IMR-90 (cell line): Measurements from ENCODE around the gene CPTP. TPM values are rescaled to one million over a fixed set of nuclear protein-coding genes. Genes with fewer than 3 reads are reported as not detected.

Source experiments
- ATAC-seq: fragments of 200-7000 bp; cut with Tn5 transposase; 2 replicates; pipeline ENCODE4 v1.9.1; 2020; ENCODE audit warnings: low read depth, mild to moderate bottlenecking, moderate library complexity
- BruUV-seq: library from RNA; stranded (reverse); fragments of 400-500 nt; replicated peaks from 2 replicates; lab custom pipeline; 2021; lab: Mats Ljungman, UMichigan
- CTCF ChIA-PET: fragments of 300-600 bp; formaldehyde crosslinking; extraction: SDS; loops from one replicate; lab custom pipeline; 2021; ENCODE audit warnings: antibody characterized with exemption; lab: Yijun Ruan, JAX
- POLR2A ChIA-PET: fragments of 300-600 bp; sonication (Branson Sonifier 250); formaldehyde crosslinking; loops from one replicate; lab custom pipeline; 2022; ENCODE audit warnings: antibody characterized with exemption; ENCODE audit not compliant: unreplicated experiment; lab: Charles Lee
- DNase-seq: peaks from one replicate; pipeline ENCODE4 v3.0.0; 2013
- H2AFZ ChIP-seq: replicated peaks from 2 replicates; pipeline ENCODE3; 2013; ENCODE audit warnings: low read length, mild to moderate bottlenecking; ENCODE audit not compliant: poor library complexity
- H2AK5ac ChIP-seq: 2 replicates; pipeline ENCODE4 v1.6.1; 2013; ENCODE audit warnings: low read depth, low read length, inconsistent platforms
- H2AK9ac ChIP-seq: replicated peaks from 2 replicates; pipeline ENCODE3; 2013; ENCODE audit warnings: mild to moderate bottlenecking, low read depth, low read length, moderate library complexity; ENCODE audit not compliant: poor library complexity
- H2BK120ac ChIP-seq: 2 replicates; pipeline ENCODE4 v1.6.1; 2013; ENCODE audit warnings: low read depth, low read length, inconsistent platforms
- H2BK15ac ChIP-seq: 3 replicates; pipeline ENCODE4 v1.6.1; 2013; ENCODE audit warnings: low read depth, low read length, inconsistent platforms
- H2BK20ac ChIP-seq: 2 replicates; pipeline ENCODE4 v1.6.1; 2013; ENCODE audit warnings: low read depth, mild to moderate bottlenecking, inconsistent platforms, low read length, moderate library complexity
- H2BK5ac ChIP-seq: 2 replicates; pipeline ENCODE4 v1.6.1; 2013; ENCODE audit warnings: mild to moderate bottlenecking, low read depth, low read length, inconsistent platforms; ENCODE audit not compliant: poor library complexity, severe bottlenecking
- H3K14ac ChIP-seq: replicated peaks from 2 replicates; pipeline ENCODE4 v1.6.1; 2013; ENCODE audit warnings: low read depth, low read length, inconsistent platforms
- H3K18ac ChIP-seq: 2 replicates; pipeline ENCODE4 v1.6.1; 2013; ENCODE audit warnings: low read depth, low read length, control low read depth
- H3K23ac ChIP-seq: 2 replicates; pipeline ENCODE4 v1.6.1; 2013; ENCODE audit warnings: low read depth, low read length, inconsistent platforms
- H3K27ac ChIP-seq: 2 replicates; pipeline ENCODE4 v1.5.1; 2013; ENCODE audit warnings: mild to moderate bottlenecking, control low read depth, low read length; ENCODE audit not compliant: insufficient read depth
- H3K27me3 ChIP-seq: 2 replicates; pipeline ENCODE4 v1.6.1; 2013; ENCODE audit warnings: low read length; ENCODE audit not compliant: control insufficient read depth, insufficient read depth
- H3K36me3 ChIP-seq: 2 replicates; pipeline ENCODE4 v1.6.1; 2013; ENCODE audit warnings: low read length, mixed read lengths; ENCODE audit not compliant: control insufficient read depth, insufficient read depth
- H3K4ac ChIP-seq: 2 replicates; pipeline ENCODE4 v1.6.1; 2013; ENCODE audit warnings: low read depth, low read length, inconsistent platforms
- H3K4me1 ChIP-seq: 2 replicates; pipeline ENCODE4 v1.6.1; 2013; ENCODE audit warnings: low read length, mixed read lengths; ENCODE audit not compliant: control insufficient read depth, insufficient read depth
- H3K4me2 ChIP-seq: 2 replicates; pipeline ENCODE4 v1.6.1; 2013; ENCODE audit warnings: low read depth, mild to moderate bottlenecking, control low read depth, low read length, moderate library complexity
- H3K4me3 ChIP-seq: 2 replicates; pipeline ENCODE4 v1.5.1; 2013; ENCODE audit warnings: low read depth, mild to moderate bottlenecking, control low read depth, low read length, moderate library complexity; ENCODE audit not compliant: insufficient read depth
- H3K56ac ChIP-seq: 2 replicates; pipeline ENCODE4 v1.6.1; 2013; ENCODE audit warnings: low read length, inconsistent platforms; ENCODE audit not compliant: insufficient read depth; ENCODE audit errors: extremely low read depth
- H3K79me1 ChIP-seq, 2 experiments: 2 replicates each; pipeline ENCODE4 v1.6.1; 2013; ENCODE audit warnings: low read length in 2 of 2, inconsistent platforms in 1 of 2, low read depth in 1 of 2
- H3K9ac ChIP-seq: 2 replicates; pipeline ENCODE4 v1.6.1; 2013; ENCODE audit warnings: low read depth, low read length, control low read depth
- H3K9me1 ChIP-seq: 2 replicates; pipeline ENCODE4 v1.6.1; 2013; ENCODE audit warnings: low read length, inconsistent platforms; ENCODE audit not compliant: insufficient read depth
- H3K9me3 ChIP-seq: 2 replicates; pipeline ENCODE4 v1.6.1; 2013; ENCODE audit warnings: low read length; ENCODE audit not compliant: control insufficient read depth, insufficient read depth
- H4K20me1 ChIP-seq: 2 replicates; pipeline ENCODE4 v1.6.1; 2013; ENCODE audit warnings: low read length, inconsistent platforms; ENCODE audit not compliant: insufficient read depth
- H4K5ac ChIP-seq: 2 replicates; pipeline ENCODE4 v1.6.1; 2013; ENCODE audit warnings: mild to moderate bottlenecking, low read depth, low read length, control low read depth
- H4K8ac ChIP-seq, 2 experiments: 2 replicates each; pipeline ENCODE4 v1.6.1; 2013; ENCODE audit warnings: low read depth in 2 of 2, low read length in 2 of 2, control low read depth in 1 of 2, inconsistent platforms in 1 of 2
- H4K91ac ChIP-seq: 2 replicates; pipeline ENCODE4 v1.6.1; 2013; ENCODE audit warnings: low read depth, low read length, inconsistent platforms; ENCODE audit not compliant: insufficient read depth
- BHLHE40 ChIP-seq: fragments of 150-350 bp; IDR thresholded peaks from 2 replicates; pipeline ENCODE4 v1.6.1; 2016; ENCODE audit warnings: mild to moderate bottlenecking, low read depth, low read length
- CEBPB ChIP-seq: IDR thresholded peaks from 2 replicates; pipeline ENCODE4 v1.6.1; 2012; ENCODE audit warnings: low read depth, low read length, improper control_type of control experiment
- CHD1 ChIP-seq: IDR thresholded peaks from 2 replicates; pipeline ENCODE4 v1.6.1; 2012; ENCODE audit warnings: low read depth, low read length, improper control_type of control experiment
- FOS ChIP-seq: fragments of 150-350 bp; IDR thresholded peaks from 2 replicates; pipeline ENCODE4 v1.6.1; 2016; ENCODE audit warnings: low read depth, low read length
- MAFK ChIP-seq: IDR thresholded peaks from 2 replicates; pipeline ENCODE4 v1.6.1; 2012; ENCODE audit warnings: low read depth, low read length, improper control_type of control experiment
- MAZ ChIP-seq: IDR thresholded peaks from 2 replicates; pipeline ENCODE4 v1.6.1; 2012; ENCODE audit warnings: low read depth, mild to moderate bottlenecking, low read length, improper control_type of control experiment, moderate library complexity, borderline replicate concordance
- MXI1 ChIP-seq: IDR thresholded peaks from 2 replicates; pipeline ENCODE4 v1.6.1; 2012; ENCODE audit warnings: low read depth, mild to moderate bottlenecking, low read length, moderate library complexity, borderline replicate concordance
- POLR2A ChIP-seq: IDR thresholded peaks from 2 replicates; pipeline ENCODE4 v1.6.1; 2012; ENCODE audit warnings: mild to moderate bottlenecking, low read depth, low read length
- RAD21 ChIP-seq: IDR thresholded peaks from 2 replicates; pipeline ENCODE4 v1.6.1; 2012; ENCODE audit warnings: low read length, improper control_type of control experiment
- RCOR1 ChIP-seq: IDR thresholded peaks from 2 replicates; pipeline ENCODE4 v1.6.1; 2012; ENCODE audit warnings: mild to moderate bottlenecking, low read length, improper control_type of control experiment; ENCODE audit not compliant: insufficient replicate concordance
- RFX5 ChIP-seq: IDR thresholded peaks from 2 replicates; pipeline ENCODE4 v1.8.0; 2012; ENCODE audit warnings: low read depth, mild to moderate bottlenecking, low read length, moderate library complexity
- SMC3 ChIP-seq: fragments of 150-350 bp; IDR thresholded peaks from 2 replicates; pipeline ENCODE4 v1.6.1; 2016; ENCODE audit warnings: low read depth, mild to moderate bottlenecking, antibody characterized with exemption, low read length, moderate library complexity
- WGBS, 2 experiments: methylation state at CpG; one replicate each; pipeline versions ENCODE4 v1.1.5 to v1.1.7; 2013; ENCODE audit warnings: missing lambda C conversion rate in 2 of 2; ENCODE audit not compliant: insufficient read length in 1 of 2; ENCODE audit errors: extremely low coverage in 2 of 2; 5-methylcytosine and 5-hydroxymethylcytosine counted together
- dilution Hi-C: fragments of 300-500 bp; cut with HindIII; formaldehyde crosslinking; loops from one replicate; pipeline ENCODE4 v1.14.3; 2018; ENCODE audit warnings: low sequenced_read_pairs; ENCODE audit not compliant: unreplicated experiment
- in situ Hi-C: fragments of 300-500 bp; cut with MboI; formaldehyde crosslinking; loops from 3 replicates; pipeline ENCODE4 v1.14.3; 2019; ENCODE audit warnings: low sequenced_read_pairs, inconsistent platforms, mixed read lengths
- intact Hi-C: fragments of 100-400 bp; cut with micrococcal nuclease; formaldehyde crosslinking; loops from 2 replicates; pipeline ENCODE4 v1.10.0; 2022
- polyA plus RNA-seq, 3 experiments: library from polyadenylated mRNA; depleted of rRNA; stranded (reverse); fragments of >200 nt; gene quantifications; 2 replicates each; pipeline ENCODE4 v1.2.3, GENCODE V29; 2012; ENCODE audit warnings: low replicate concordance in 1 of 3
- total RNA-seq: library from RNA; depleted of rRNA; stranded (reverse); fragments of >200 nt; gene quantifications from 2 replicates; pipeline ENCODE4 v1.2.3, GENCODE V29; 2012
- TF ChIP-seq, protein P1 (sequence below): fragments of 150-350 bp; IDR thresholded peaks from 2 replicates; pipeline ENCODE4 v1.6.1; 2016; ENCODE audit warnings: low read depth, mild to moderate bottlenecking, low read length, moderate library complexity, borderline replicate concordance
- TF ChIP-seq, protein P2 (sequence below): fragments of 150-350 bp; IDR thresholded peaks from 2 replicates; pipeline ENCODE4 v1.6.1; 2017; ENCODE audit warnings: mild to moderate bottlenecking, antibody characterized with exemption, low read length, low read depth
- TF ChIP-seq, protein P3 (sequence below): conservative IDR thresholded peaks from 2 replicates; pipeline ENCODE4 v1.5.1; 2012; ENCODE audit warnings: mild to moderate bottlenecking, low read depth, low read length, improper control_type of control experiment

The CPTP gene
- total and polyA plus RNA-seq, 2 of the 4 experiments (the other 2 are of a cell fraction), result 2.7 to 12.1 TPM

DNA sequence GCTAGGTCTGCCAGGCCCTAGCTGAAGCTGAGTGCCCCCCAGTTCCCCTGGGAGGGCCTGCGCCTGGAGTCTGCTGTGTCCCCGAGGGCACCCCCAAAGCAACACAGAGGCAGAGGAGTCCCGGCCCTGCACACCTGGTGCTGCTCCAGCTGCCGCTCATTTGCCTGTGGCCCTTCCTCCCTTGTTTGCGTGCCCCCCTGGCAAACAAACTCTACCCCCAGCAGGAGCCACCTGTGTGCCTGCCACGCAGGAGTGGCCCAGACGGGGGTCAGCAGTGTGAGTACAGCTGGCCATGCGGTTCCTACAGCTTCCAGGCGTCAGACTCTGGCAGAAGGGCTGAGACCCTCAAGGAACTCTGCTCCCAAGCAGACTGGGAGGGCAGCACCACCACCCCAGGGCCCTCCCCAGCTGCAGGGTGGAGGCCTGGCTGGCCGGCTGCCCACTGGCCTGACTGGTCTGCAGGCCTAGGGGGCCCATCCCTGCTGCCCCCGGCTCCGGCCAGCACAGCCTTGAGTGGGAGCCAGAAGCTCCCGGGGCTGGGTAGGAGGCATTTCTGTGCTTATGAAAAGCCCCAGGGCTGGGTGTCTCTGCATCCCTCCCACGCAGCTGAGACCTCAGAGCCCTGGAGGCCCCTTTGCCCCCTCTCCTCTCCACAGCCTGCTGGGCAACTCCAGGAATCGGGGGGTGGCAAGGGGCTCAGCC is 5.9 kb downstream of the CPTP start:
- no peak overlapping the region for H3K4me2 ChIP-seq
- peaks cover 7 to 23% of the 10 kb centered on the region in 2 experiments; a peak in 2 of 4 replicates for H3K79me1 ChIP-seq
- peaks cover 9% of the 10 kb centered on the region for H3K9me1 ChIP-seq
- dilution Hi-C loops (no loop called here), in situ Hi-C loops (no loop called here), intact Hi-C loops (no loop called here)
- no peak overlapping the region for H4K91ac ChIP-seq
- no peak for TF ChIP-seq SMC3
- TF ChIP-seq RFX5, result no peak
- TF ChIP-seq, protein P1, sequence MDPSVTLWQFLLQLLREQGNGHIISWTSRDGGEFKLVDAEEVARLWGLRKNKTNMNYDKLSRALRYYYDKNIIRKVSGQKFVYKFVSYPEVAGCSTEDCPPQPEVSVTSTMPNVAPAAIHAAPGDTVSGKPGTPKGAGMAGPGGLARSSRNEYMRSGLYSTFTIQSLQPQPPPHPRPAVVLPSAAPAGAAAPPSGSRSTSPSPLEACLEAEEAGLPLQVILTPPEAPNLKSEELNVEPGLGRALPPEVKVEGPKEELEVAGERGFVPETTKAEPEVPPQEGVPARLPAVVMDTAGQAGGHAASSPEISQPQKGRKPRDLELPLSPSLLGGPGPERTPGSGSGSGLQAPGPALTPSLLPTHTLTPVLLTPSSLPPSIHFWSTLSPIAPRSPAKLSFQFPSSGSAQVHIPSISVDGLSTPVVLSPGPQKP, result no peak
- TF ChIP-seq RAD21, result no peak
- TF ChIP-seq, protein P2, sequence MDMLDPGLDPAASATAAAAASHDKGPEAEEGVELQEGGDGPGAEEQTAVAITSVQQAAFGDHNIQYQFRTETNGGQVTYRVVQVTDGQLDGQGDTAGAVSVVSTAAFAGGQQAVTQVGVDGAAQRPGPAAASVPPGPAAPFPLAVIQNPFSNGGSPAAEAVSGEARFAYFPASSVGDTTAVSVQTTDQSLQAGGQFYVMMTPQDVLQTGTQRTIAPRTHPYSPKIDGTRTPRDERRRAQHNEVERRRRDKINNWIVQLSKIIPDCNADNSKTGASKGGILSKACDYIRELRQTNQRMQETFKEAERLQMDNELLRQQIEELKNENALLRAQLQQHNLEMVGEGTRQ, result no peak
- no peak for TF ChIP-seq CEBPB
- TF ChIP-seq CHD1, result no peak
- TF ChIP-seq, protein P3, sequence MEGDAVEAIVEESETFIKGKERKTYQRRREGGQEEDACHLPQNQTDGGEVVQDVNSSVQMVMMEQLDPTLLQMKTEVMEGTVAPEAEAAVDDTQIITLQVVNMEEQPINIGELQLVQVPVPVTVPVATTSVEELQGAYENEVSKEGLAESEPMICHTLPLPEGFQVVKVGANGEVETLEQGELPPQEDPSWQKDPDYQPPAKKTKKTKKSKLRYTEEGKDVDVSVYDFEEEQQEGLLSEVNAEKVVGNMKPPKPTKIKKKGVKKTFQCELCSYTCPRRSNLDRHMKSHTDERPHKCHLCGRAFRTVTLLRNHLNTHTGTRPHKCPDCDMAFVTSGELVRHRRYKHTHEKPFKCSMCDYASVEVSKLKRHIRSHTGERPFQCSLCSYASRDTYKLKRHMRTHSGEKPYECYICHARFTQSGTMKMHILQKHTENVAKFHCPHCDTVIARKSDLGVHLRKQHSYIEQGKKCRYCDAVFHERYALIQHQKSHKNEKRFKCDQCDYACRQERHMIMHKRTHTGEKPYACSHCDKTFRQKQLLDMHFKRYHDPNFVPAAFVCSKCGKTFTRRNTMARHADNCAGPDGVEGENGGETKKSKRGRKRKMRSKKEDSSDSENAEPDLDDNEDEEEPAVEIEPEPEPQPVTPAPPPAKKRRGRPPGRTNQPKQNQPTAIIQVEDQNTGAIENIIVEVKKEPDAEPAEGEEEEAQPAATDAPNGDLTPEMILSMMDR, result no peak
- TF ChIP-seq POLR2A, result no peak
- TF ChIP-seq BHLHE40, result no peak
- TF ChIP-seq MAZ, result no peak
- TF ChIP-seq FOS, result no peak
- no peak for TF ChIP-seq MAFK
- TF ChIP-seq RCOR1, result no peak
- TF ChIP-seq MXI1, result no peak
- no peak for ATAC-seq
- H2BK120ac ChIP-seq, result no peak overlapping the region
- H3K4me3 ChIP-seq, result no peak overlapping the region
- no peak overlapping the region for H3K23ac ChIP-seq
- H3K9me3 ChIP-seq, result no peaks in the 10 kb centered on the region
- H2AK9ac ChIP-seq, result no peak overlapping the region
- DNase-seq, result no peak
- H3K9ac ChIP-seq, result no peak overlapping the region
- H3K4ac ChIP-seq, result no peak overlapping the region
- H3K36me3 ChIP-seq, result peaks cover 10% of the 10 kb centered on the region
- no peak overlapping the region for H3K18ac ChIP-seq
- peaks cover 19% of the 10 kb centered on the region for H4K20me1 ChIP-seq
- H3K27me3 ChIP-seq, result no peaks in the 10 kb centered on the region
- no peak overlapping the region for H3K56ac ChIP-seq
- no peak overlapping the region for H3K27ac ChIP-seq
- ChIA-PET CTCF (no interaction called here), POLR2A (no interaction called here)
- no peak overlapping the region for H3K14ac ChIP-seq
- H2AFZ ChIP-seq, result peak overlapping the region; percentile 32
- peaks cover under 1% of the 10 kb centered on the region; the same call in 1 of the 2 replicates for H3K4me1 ChIP-seq
- H2BK5ac ChIP-seq, result no peak overlapping the region
- no peak overlapping the region for H2AK5ac ChIP-seq
- no peak overlapping the region for H2BK15ac ChIP-seq
- no peak overlapping the region for H4K5ac ChIP-seq
- no peak overlapping the region for H2BK20ac ChIP-seq
- 86% methylated on average over 8 of the region's 15 CpGs; no CpG with 5 or more reads in 1 of the 2 experiments for WGBS, 2 experiments
- H4K8ac ChIP-seq, result no peak overlapping the region
- no TSS peak for BruUV-seq
